ENCODE data around the gene SC5D.

SC5D gene

GRCh38 chr11:121329781-121330395, 37.3 kb downstream of the SC5D start:
- DNase-seq (ENCODE audit: low read depth), result no peak

- no peak for DNase-seq (ENCODE audit: low read depth)
Observed at GRCh38 chr11:121330614-121331435, 38.3 kb downstream of the SC5D start.

GRCh38 chr11:121334973-121335710, 42.6 kb downstream of the SC5D start:
- no peak for DNase-seq (ENCODE audit: low read depth)

- DNase-seq (ENCODE audit: low read depth), result no peak
Observed at GRCh38 chr11:121336279-121336937, 43.8 kb downstream of the SC5D start.

- no peak for DNase-seq (ENCODE audit: low read depth)
Observed at GRCh38 chr11:121337078-121337477, 44.5 kb downstream of the SC5D start.

GRCh38 chr11:121337740-121338272, 45.2 kb downstream of the SC5D start:
- DNase-seq (ENCODE audit: low read depth), result no peak

- no peak for DNase-seq (ENCODE audit: low read depth)
Observed at GRCh38 chr11:121338536-121338935, 46.0 kb downstream of the SC5D start.

GRCh38 chr11:121340032-121340580, 47.5 kb downstream of the SC5D start:
- no peak for DNase-seq (ENCODE audit: low read depth)

GRCh38 chr11:121341609-121342008, 49.0 kb downstream of the SC5D start:
- no peak for DNase-seq (ENCODE audit: low read depth)

- no peak for DNase-seq (ENCODE audit: low read depth)
Observed at GRCh38 chr11:121344824-121345223, 52.3 kb downstream of the SC5D start.

- no peak for DNase-seq (ENCODE audit: low read depth)
Observed at GRCh38 chr11:121347094-121347493, 54.5 kb downstream of the SC5D start.

- DNase-seq (ENCODE audit: low read depth), result no peak
Observed at GRCh38 chr11:121347813-121348212, 55.2 kb downstream of the SC5D start.

GRCh38 chr11:121348220-121348875, 55.8 kb downstream of the SC5D start:
- no peak for DNase-seq (ENCODE audit: low read depth)

- DNase-seq (ENCODE audit: low read depth), result no peak
Observed at GRCh38 chr11:121349790-121350189, 57.2 kb downstream of the SC5D start.

GRCh38 chr11:121350314-121351082, 57.9 kb downstream of the SC5D start:
- no peak for DNase-seq (ENCODE audit: low read depth)

GRCh38 chr11:121351083-121351630, 58.6 kb downstream of the SC5D start:
- DNase-seq (ENCODE audit: low read depth), result no peak

- DNase-seq (ENCODE audit: low read depth), result no peak
Observed at GRCh38 chr11:121352251-121352891, 59.8 kb downstream of the SC5D start.

GRCh38 chr11:121354192-121354591, 61.6 kb downstream of the SC5D start:
- no peak for DNase-seq (ENCODE audit: low read depth)

- no peak for DNase-seq (ENCODE audit: low read depth)
Observed at GRCh38 chr11:121356357-121356756, 63.8 kb downstream of the SC5D start.

All from T-helper 22 cell (primary cell).